ENCODE measurements around the gene DNAH1. TPM values are rescaled to one million over a fixed set of nuclear protein-coding genes. Genes with fewer than 3 reads are reported as not detected.

DNAH1 gene
- total and polyA plus RNA-seq, 4 donors: 0.88 to 24.1 (median 10.8) TPM

GRCh38 chr3:52349611-52350395 lies 33.7 kb downstream of the DNAH1 start:
- H3K4me3 ChIP-seq (ENCODE audit: low read length in 2 of 2): no peak overlapping the region
- intact Hi-C loops (cut with DNase I): loop anchor here (5.0 to 10.0 kb wide), 2 partner anchors 53 to 345 kb away; no protein-coding TSS in a partner anchor
- no peaks in the 10 kb centered on the region for H3K4me1 ChIP-seq (ENCODE audit: control insufficient read depth in 1 of 2, insufficient read depth in 2 of 2, low read length in 2 of 2)
- ATAC-seq (ENCODE audit: low FRiP score) (no peak), DNase-seq (peak; percentile 32 to 64)
- WGBS, 2 donors: 93 to 94% methylated on average over 19 of the region's 19 CpGs
- no peaks in the 10 kb centered on the region for H3K9me3 ChIP-seq (ENCODE audit: control insufficient read depth, low read length)
- no peak overlapping the region for H3K27ac ChIP-seq (ENCODE audit: low read depth in 1 of 2, low read length in 2 of 2)
- no peaks in the 10 kb centered on the region for H3K27me3 ChIP-seq (ENCODE audit: control insufficient read depth in 1 of 2, insufficient read depth in 2 of 2, low read length in 1 of 2)
- H3K36me3 ChIP-seq (ENCODE audit: control insufficient read depth in 1 of 2, insufficient read depth in 2 of 2, low read length in 1 of 2): no peaks in the 10 kb centered on the region

- H3K27me3 ChIP-seq (ENCODE audit: control insufficient read depth in 1 of 2, insufficient read depth in 2 of 2, low read length in 1 of 2): no peaks in the 10 kb centered on the region
- ATAC-seq (ENCODE audit: low FRiP score) (no peak), DNase-seq (peak; percentile 21 to 43)
- no peaks in the 10 kb centered on the region for H3K4me1 ChIP-seq (ENCODE audit: control insufficient read depth in 1 of 2, insufficient read depth in 2 of 2, low read length in 2 of 2)
- H3K4me3 ChIP-seq (ENCODE audit: low read length in 2 of 2): no peak overlapping the region
- WGBS, 2 donors: 92 to 96% methylated on average over 7 of the region's 7 CpGs
- no peaks in the 10 kb centered on the region for H3K9me3 ChIP-seq (ENCODE audit: control insufficient read depth, low read length)
- intact Hi-C loops (cut with DNase I): no loop called here
- no peaks in the 10 kb centered on the region for H3K36me3 ChIP-seq (ENCODE audit: control insufficient read depth in 1 of 2, insufficient read depth in 2 of 2, low read length in 1 of 2)
- no peak overlapping the region for H3K27ac ChIP-seq (ENCODE audit: low read depth in 1 of 2, low read length in 2 of 2)
These were observed 34.3 kb downstream of the DNAH1 start for GRCh38 chr3:52350416-52350815.

- WGBS, 2 donors: 95% methylated on average over 11 of the region's 11 CpGs
- intact Hi-C loops (cut with DNase I): no loop called here
- DNase-seq (peak; percentile 31 to 68), ATAC-seq (ENCODE audit: low FRiP score) (no peak)
- Histone ChIP-seq H3K27me3 (ENCODE audit: control insufficient read depth in 1 of 2, insufficient read depth in 2 of 2, low read length in 1 of 2) (no peaks in the 10 kb centered on the region), H3K36me3 (ENCODE audit: control insufficient read depth in 1 of 2, insufficient read depth in 2 of 2, low read length in 1 of 2) (no peaks in the 10 kb centered on the region), H3K9me3 (ENCODE audit: control insufficient read depth, low read length) (no peaks in the 10 kb centered on the region), H3K27ac (ENCODE audit: low read depth in 1 of 2, low read length in 2 of 2) (no peak overlapping the region), H3K4me1 (ENCODE audit: control insufficient read depth in 1 of 2, insufficient read depth in 2 of 2, low read length in 2 of 2) (no peaks in the 10 kb centered on the region), H3K4me3 (ENCODE audit: low read length in 2 of 2) (no peak overlapping the region)
These were observed 35.1 kb downstream of the DNAH1 start for GRCh38 chr3:52350981-52351761.

- H3K9me3 ChIP-seq (ENCODE audit: control insufficient read depth, low read length): no peaks in the 10 kb centered on the region
- peak; percentile 26 to 57 for DNase-seq
- ATAC-seq (ENCODE audit: low FRiP score): no peak
- H3K27ac ChIP-seq (ENCODE audit: low read depth in 1 of 2, low read length in 2 of 2): no peak overlapping the region
- 89 to 94% methylated on average over 13 of the region's 13 CpGs for WGBS, 2 donors
- H3K36me3 ChIP-seq (ENCODE audit: control insufficient read depth in 1 of 2, insufficient read depth in 2 of 2, low read length in 1 of 2): no peaks in the 10 kb centered on the region
- intact Hi-C loops (cut with DNase I): no loop called here
- H3K27me3 ChIP-seq (ENCODE audit: control insufficient read depth in 1 of 2, insufficient read depth in 2 of 2, low read length in 1 of 2): no peaks in the 10 kb centered on the region
- no peak overlapping the region for H3K4me3 ChIP-seq (ENCODE audit: low read length in 2 of 2)
- no peaks in the 10 kb centered on the region for H3K4me1 ChIP-seq (ENCODE audit: control insufficient read depth in 1 of 2, insufficient read depth in 2 of 2, low read length in 2 of 2)
These were observed 35.7 kb downstream of the DNAH1 start for GRCh38 chr3:52351762-52352368.

GRCh38 chr3:52352566-52352965 lies 36.4 kb downstream of the DNAH1 start:
- Histone ChIP-seq H3K36me3 (ENCODE audit: control insufficient read depth in 1 of 2, insufficient read depth in 2 of 2, low read length in 1 of 2) (no peaks in the 10 kb centered on the region), H3K9me3 (ENCODE audit: control insufficient read depth, low read length) (no peaks in the 10 kb centered on the region), H3K27me3 (ENCODE audit: control insufficient read depth in 1 of 2, insufficient read depth in 2 of 2, low read length in 1 of 2) (no peaks in the 10 kb centered on the region), H3K4me3 (ENCODE audit: low read length in 2 of 2) (no peak overlapping the region), H3K27ac (ENCODE audit: low read depth in 1 of 2, low read length in 2 of 2) (no peak overlapping the region), H3K4me1 (ENCODE audit: control insufficient read depth in 1 of 2, insufficient read depth in 2 of 2, low read length in 2 of 2) (no peaks in the 10 kb centered on the region)
- no peak for ATAC-seq (ENCODE audit: low FRiP score)
- WGBS, 2 donors: 92 to 96% methylated on average over 9 of the region's 9 CpGs
- intact Hi-C loops (cut with DNase I): no loop called here
- DNase-seq: peak; percentile 24 to 64

GRCh38 chr3:52353291-52353855 lies 37.3 kb downstream of the DNAH1 start:
- ATAC-seq (ENCODE audit: low FRiP score): no peak
- Histone ChIP-seq H3K27me3 (ENCODE audit: control insufficient read depth in 1 of 2, insufficient read depth in 2 of 2, low read length in 1 of 2) (no peaks in the 10 kb centered on the region), H3K9me3 (ENCODE audit: control insufficient read depth, low read length) (no peaks in the 10 kb centered on the region), H3K36me3 (ENCODE audit: control insufficient read depth in 1 of 2, insufficient read depth in 2 of 2, low read length in 1 of 2) (no peaks in the 10 kb centered on the region), H3K4me1 (ENCODE audit: control insufficient read depth in 1 of 2, insufficient read depth in 2 of 2, low read length in 2 of 2) (no peaks in the 10 kb centered on the region), H3K27ac (ENCODE audit: low read depth in 1 of 2, low read length in 2 of 2) (no peak overlapping the region), H3K4me3 (ENCODE audit: low read length in 2 of 2) (no peak overlapping the region)
- intact Hi-C loops (cut with DNase I): no loop called here
- WGBS, 2 donors: 92 to 94% methylated on average over 16 of the region's 16 CpGs
- peak; percentile 42 to 67 for DNase-seq

GRCh38 chr3:52354676-52355075 lies 38.6 kb downstream of the DNAH1 start:
- peak; percentile 17 to 51 for DNase-seq
- 85 to 86% methylated on average over 11 to 12 of the region's 12 CpGs for WGBS, 2 donors
- Histone ChIP-seq H3K27me3 (ENCODE audit: control insufficient read depth in 1 of 2, insufficient read depth in 2 of 2, low read length in 1 of 2) (no peaks in the 10 kb centered on the region), H3K4me1 (ENCODE audit: control insufficient read depth in 1 of 2, insufficient read depth in 2 of 2, low read length in 2 of 2) (no peaks in the 10 kb centered on the region), H3K27ac (ENCODE audit: low read depth in 1 of 2, low read length in 2 of 2) (no peak overlapping the region), H3K9me3 (ENCODE audit: control insufficient read depth, low read length) (no peaks in the 10 kb centered on the region), H3K36me3 (ENCODE audit: control insufficient read depth in 1 of 2, insufficient read depth in 2 of 2, low read length in 1 of 2) (no peaks in the 10 kb centered on the region), H3K4me3 (ENCODE audit: low read length in 2 of 2) (no peak overlapping the region)
- intact Hi-C loops (cut with DNase I): no loop called here
- no peak for ATAC-seq (ENCODE audit: low FRiP score)

GRCh38 chr3:52355526-52355925 lies 39.4 kb downstream of the DNAH1 start:
- no peaks in the 10 kb centered on the region for H3K36me3 ChIP-seq (ENCODE audit: control insufficient read depth in 1 of 2, insufficient read depth in 2 of 2, low read length in 1 of 2)
- no peaks in the 10 kb centered on the region for H3K4me1 ChIP-seq (ENCODE audit: control insufficient read depth in 1 of 2, insufficient read depth in 2 of 2, low read length in 2 of 2)
- DNase-seq: peak; percentile 36 to 50
- intact Hi-C loops (cut with DNase I): no loop called here
- WGBS, 2 donors: 87 to 92% methylated on average over 11 of the region's 11 CpGs
- H3K9me3 ChIP-seq (ENCODE audit: control insufficient read depth, low read length): no peaks in the 10 kb centered on the region
- no peak overlapping the region for H3K27ac ChIP-seq (ENCODE audit: low read depth in 1 of 2, low read length in 2 of 2)
- no peaks in the 10 kb centered on the region for H3K27me3 ChIP-seq (ENCODE audit: control insufficient read depth in 1 of 2, insufficient read depth in 2 of 2, low read length in 1 of 2)
- H3K4me3 ChIP-seq (ENCODE audit: low read length in 2 of 2): no peak overlapping the region
- ATAC-seq (ENCODE audit: low FRiP score): peak; percentile 17

Measured in aorta (tissue), 5 donors.